C1 segment of cervical spinal cord (tissue), 14 donors: ENCODE data around the gene SPOCK1.
A peak's percentile ranks its signal among the peaks of the same experiment; 100 is the strongest.

Source experiments
- DNase-seq, 14 donors: peaks; one replicate each; lab custom pipeline; 2025; lab: John Stamatoyannopoulos, UW

SPOCK1 gene

DNA sequence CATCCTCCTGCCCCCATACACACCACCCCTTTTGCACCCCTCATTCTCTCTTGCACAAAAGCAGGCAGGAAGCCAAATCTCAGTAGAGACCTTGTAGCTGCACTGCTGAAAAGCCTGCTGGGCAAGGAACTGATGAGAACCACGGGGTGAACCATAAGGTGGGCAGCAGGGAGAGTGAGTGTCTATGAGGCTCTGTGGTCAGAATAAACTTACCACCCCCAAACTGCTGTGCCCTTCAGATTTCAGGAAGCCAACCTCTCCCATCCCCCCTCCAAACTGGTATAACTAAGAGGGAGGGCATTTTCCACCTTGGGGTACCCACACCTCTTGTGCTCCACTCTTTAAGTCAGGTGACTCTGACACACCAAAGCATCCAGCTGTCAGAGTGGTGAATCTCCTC, 471.4 kb downstream of the SPOCK1 start:
- DNase-seq: no peak

DNA sequence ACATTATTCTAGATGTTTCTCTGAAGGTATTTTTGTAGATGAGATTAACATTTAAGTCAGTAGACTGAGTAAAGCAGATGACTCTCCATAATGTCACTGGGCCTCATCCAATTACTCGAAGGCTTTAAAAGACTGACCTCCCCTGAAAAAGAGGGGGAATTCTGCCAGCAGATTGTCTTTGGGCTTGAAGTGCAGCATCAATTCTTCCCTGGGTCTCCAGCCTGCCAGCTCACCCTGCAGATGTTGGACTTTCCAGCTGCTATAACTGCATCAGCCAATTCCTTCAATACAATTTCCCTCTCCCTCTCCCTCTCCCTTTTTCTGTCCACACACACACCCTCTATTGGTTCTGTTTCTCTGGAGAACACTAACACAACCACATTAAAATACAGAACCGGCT, 472.8 kb downstream of the SPOCK1 start:
- no peak for DNase-seq

DNA sequence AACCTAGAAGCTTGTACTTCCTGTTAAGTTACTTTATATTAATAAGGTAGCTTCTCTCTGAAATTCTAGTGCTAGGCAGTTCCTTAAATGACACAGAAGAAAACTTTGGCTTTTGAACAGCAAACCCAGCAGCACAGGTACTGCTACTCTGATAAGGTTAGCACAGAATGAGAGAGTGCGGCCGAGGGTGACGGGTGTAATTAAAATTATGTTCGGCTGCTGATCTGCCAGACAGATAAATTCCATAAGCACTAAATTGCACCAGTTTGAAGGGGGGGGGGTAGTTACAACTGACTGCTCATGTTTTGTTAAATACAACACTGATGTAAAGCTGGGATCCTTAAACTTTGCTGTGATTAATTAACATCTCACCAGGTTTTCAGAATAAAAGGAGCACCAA, 475.1 kb downstream of the SPOCK1 start:
- no peak for DNase-seq

DNA sequence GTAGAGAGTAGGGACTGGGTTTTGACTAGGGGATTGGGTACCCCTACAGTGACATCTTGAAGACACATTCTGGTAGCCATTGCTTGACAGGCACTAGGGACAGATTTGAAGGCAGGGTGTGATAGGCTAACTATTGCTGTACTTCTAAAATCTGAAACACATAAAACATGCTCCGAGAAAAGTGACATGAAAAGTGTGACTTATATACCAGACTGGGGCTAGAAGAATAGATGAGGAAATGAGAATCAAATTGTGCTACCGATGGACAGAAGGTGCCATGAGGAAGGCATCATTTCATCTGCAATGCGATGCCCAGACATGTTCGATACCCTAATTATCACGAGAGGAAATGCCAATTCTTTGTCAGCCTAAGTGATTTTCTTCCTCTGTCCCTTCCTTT, 475.8 kb downstream of the SPOCK1 start:
- no peak for DNase-seq

DNA sequence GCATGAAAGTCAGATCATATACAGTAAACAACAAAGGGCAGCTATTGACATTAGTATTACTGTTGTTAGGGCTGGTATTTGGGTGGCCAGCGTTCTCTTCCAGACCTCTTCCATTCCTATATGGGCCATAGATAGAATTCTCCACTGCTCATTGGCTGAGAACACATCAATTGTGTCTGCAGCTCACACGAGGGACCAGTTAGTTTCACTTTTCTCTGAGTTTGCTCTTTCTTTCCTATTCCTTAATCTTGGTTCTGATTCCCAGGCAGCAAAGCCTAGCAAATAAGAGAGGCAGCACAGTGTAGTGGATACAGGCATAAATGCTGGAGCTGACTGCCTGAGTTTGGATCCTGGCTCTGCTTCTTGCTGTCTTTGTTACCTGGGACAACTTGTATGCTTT, 476.4 kb downstream of the SPOCK1 start:
- no peak for DNase-seq

DNA sequence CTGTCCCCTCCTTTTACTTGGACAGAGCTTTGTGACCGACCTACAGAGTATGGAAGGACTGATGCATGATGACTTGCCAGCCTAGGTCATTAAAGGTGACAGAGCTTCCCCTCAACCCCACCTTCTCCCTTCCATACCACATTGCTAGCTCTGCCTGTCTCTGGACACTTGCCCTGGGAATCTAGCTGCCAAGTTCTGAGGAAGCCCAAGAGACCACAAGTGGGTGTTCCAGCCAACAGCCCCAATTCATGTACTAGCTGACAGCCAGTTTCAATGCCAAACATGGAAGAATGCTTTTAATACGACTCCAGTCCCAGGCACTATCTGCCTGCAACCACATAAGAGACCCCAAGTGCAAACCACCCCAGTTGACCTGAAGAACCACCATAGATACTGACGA, 477.1 kb downstream of the SPOCK1 start:
- peak in 2 of 14 donors; percentile 18 to 61 for DNase-seq

DNA sequence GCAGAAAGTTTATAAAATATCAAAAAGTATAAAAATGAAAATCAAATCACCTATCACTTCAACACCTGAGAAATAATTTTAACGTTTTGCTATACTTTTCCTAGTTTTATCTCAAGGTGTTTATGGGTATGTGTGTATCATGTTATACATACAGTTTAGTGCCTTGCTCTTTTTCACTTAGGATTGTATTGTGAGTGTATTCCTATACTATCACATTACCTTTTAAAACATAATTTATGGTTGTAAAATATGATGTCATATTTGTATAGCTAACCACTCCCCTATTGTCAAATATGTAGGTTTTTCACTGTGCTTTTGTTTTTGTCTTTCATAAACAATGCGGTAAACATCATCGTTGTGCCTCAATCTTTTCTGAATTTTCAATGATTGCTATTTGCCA, 479.9 kb downstream of the SPOCK1 start:
- DNase-seq: no peak

DNA sequence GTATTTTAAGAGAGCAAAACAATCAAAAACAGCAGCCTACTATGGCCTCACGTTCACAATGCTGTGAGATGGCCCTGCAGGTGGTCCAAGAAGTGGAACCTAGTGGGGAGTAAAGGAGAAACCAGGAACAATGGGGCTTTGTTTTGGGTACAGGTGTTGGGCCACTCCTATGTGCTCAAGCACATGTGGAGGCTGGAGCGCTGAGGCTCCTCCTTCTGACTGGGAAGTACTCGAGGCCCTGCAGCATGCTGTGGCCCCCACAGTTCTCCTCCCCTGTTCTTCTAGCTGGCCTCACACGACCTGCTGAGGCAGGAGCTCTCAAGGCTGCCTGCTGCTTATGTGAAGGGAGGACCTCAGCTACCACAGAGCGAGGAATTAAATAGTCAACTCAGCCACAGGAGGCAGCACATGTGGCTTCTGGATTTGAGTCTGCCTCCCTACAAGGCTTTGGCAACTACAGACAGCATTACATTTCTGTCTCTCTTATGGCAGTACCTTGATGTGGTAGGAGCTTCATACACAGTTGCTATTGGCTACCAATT, 482.3 kb downstream of the SPOCK1 start:
- DNase-seq: no peak

DNA sequence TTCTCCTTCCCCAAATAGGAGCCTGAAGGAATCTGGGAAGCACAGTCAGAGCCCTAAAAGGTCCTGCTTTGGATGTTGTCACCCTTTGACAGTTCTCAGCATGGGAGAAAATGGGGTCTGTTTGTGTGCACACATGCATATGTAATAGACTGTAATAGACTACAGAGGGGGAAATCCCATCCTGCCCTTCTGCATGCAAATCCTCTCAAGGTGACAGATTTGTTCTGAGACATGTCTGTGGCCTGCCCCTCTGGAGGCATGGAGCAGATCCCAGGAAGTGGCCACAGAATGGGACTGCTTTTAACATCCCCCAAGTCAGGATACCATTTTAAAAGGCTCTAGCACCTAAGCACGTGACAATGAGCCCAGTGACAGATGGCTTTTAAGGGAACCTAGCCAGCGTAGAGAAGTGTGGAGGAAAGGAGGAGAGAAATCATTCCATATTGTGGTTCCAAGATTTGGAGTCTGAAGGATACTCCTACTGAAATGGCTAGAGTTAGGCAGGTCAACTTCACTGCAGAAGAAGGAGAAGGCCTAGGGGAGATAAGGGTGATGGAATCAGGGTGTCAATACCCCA, 483.5 kb downstream of the SPOCK1 start:
- DNase-seq: peak in 1 of 14 donors; percentile 21

DNA sequence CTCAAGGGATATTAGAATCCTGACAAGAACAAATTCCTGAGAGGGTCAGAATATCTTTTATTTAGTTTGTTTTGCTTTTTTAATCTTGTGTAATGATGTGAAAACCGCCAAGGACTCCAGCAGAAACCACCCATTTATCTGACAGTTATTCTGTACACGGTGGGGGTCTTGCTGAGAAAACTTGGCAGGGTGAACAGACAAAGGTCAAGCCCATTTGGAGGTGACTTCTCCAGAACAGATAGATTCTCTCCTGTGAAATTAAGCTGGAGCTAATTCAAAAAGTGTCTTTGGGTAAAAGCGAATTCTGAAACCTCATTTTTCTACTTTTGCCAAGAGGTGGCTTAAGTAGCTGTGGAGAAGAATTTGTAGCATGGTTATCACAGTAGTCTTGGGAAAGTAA, 484.4 kb downstream of the SPOCK1 start:
- no peak for DNase-seq

DNA sequence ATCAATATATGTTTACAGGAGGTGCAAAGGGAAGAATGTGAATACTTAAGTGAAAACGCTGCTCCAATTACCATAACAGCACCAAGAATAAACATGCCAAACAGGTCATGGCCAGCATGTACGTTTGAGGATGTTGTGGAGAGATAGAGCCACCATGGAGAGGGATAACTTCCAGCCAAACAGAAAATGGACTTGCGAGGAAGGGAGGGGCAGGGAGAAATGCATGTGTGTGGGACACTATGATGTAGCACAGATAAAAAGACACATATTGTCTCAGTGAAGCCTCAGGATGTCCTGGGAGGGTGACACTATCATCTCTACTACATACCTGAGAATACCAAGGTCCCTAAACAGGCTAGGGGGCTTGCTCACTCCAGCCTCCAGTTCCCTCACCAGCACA, 488.9 kb downstream of the SPOCK1 start:
- DNase-seq: no peak

DNA sequence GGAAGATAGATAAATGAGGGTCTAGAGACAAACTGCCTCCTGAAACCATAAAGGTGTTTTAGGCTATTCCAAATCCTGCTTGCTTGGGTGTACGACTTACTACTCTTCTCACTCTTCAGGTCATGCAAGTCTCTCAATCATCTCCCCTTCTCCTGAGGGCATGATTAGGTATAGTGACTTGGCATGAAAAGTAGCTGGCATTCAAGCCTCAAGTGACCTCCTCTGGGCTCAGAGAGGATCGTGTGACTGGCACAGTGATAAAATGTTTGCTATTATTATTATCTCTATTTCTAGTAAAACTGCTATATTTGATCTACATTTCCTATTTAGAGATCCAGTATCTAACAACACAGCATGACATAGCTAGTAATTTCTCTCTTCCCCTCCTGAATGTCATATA, 494.8 kb downstream of the SPOCK1 start:
- DNase-seq: no peak

DNA sequence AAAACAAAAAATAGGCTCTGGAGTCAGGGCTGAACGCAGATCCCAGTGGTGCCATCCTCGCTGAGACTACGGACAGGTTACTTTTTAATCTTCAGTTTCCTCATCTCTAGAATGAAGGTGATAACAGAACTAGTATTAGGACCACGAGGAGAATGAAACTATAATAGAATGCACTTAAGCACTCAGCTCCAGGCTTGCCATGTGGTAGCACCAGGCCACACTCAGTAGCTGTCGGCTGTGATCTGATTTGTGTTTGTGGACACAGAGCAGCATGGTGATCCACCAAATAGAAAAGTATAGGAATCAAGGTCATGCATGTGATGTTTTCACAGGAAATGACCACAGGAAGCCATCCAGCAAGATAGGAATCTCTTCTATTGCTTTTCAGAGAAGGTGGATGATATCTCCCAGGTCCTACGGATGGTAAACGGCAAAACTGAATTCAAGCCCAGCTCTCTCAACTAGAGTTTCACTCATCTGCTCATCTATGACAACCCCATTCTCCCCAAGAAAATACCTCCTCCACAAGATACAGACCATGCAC, 498.0 kb downstream of the SPOCK1 start:
- DNase-seq: no peak

DNA sequence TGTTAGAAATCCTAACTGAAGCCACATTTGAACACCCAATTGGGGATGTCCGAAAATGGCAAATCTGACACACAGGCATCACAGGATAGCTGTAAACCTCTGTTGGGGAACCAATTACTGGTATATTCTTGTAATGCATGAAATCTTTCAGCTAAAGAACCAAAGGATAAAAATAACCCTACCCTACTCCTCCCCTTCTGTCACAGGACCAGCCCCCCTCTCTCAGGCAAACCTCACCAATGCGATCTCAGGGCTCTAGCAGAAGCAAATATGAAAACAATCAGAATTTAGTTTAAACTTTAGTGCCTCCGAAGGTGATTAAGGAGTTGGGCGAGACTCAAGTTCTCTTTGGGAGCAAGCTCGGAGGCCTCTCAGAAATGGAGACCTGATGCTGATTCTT, 499.3 kb downstream of the SPOCK1 start:
- no peak for DNase-seq

DNA sequence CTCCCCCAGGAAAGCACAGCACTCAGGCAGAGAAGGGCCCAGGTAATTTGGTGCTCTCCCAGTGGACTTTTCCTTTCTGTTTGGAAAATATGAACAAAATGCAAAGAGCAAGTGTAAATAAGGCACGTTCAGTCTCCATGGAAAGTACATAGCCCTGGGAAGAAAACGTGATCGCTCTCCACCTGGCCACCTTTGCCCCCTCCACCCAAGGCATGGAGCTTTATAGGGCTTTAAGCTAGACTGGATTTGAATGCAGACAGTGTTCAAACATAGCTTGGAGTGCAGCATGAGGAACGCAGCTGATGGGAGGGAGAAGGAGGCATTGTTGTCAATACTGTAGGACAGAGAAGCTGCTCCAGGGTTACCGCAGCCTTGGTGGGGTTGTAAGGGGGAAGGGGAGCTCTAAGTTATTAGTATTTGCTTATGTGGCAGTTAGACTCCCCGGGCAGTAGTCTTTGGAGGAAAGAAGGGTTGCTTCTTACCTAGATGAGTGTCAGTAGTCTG, 500.2 kb downstream of the SPOCK1 start:
- no peak for DNase-seq

DNA sequence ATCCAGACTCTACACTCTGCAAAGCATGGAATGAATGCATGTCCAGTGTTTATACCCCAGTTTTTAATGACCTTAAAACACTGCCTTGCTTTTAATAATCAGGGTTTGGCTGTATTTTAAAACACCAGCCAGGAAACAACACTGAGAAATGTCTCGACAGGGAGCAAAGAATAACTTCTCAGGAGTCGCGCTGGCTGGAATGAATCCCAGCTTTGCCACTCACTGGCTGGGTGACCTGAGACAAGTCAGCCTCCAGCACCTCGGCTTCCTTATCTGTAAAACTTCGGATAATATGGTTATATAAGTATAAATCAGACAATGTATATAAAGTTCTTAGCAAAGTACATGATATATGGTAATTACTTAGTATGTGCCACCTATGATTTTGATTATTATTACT, 505.0 kb downstream of the SPOCK1 start:
- DNase-seq: no peak

DNA sequence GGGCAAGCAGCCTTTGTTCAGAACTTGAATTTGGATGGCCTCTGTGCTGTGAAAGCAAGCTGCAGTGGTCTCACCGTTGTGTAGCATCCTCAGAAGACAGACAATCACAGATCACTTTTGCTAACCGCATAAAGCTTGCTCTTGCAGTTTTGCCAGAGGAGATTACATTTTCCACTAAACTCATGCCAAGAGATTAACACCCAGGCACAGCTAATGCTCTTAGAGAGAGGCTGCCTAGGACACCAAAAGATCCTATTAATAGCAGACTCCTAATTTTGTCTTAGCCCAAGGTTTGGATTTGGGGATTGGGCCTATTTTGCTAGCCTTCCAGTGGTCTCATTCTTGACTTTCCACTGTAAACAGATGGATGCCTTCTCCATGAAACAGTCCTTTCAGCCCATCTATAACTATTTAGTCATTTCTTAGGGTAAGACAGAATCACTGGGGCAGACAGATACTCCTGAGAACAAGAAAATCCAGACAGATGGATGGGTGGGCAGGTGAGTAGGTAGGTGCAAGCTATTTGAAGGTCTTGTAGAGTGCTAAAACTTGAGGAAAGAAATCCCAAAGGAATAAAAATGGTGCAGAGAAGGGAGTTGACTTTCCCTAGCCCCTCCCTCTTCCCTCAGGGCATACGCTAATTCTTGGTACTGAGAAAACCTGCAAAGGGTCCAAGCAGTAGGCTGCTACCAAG, 506.2 kb downstream of the SPOCK1 start:
- peak in 1 of 14 donors; percentile 63 for DNase-seq

DNA sequence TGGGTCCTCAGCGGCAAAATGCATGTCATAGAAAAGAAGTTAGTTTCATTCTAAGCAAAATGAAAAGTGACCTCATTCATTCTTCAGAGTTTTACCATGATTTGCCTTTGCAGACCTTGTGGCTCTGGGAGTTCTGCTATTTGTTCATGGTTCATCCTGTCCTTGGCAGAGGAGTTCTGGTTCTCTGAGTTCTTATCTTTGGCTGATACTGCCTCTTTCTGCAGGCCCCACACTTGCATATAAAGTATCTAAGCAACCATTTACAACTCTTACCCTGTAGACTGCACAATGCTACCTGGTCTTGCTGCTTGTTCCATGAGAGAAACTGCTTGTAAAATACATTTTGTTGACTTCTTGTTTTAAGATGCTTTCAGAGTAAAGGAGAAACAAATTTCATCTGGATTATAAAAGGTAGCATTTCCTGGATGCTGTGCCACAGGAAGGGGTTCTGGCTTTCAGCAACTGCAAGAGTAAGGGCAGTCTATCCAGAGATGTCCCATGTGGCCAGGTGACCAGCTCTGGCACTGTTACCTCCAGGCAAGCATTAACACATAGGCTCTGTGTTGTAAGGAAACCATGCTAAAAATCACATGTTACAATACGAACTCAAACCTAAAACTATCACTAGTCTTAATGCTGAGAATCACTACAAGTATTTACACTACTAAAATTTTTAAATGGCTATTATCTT, 513.2 kb downstream of the SPOCK1 start:
- DNase-seq: no peak

DNA sequence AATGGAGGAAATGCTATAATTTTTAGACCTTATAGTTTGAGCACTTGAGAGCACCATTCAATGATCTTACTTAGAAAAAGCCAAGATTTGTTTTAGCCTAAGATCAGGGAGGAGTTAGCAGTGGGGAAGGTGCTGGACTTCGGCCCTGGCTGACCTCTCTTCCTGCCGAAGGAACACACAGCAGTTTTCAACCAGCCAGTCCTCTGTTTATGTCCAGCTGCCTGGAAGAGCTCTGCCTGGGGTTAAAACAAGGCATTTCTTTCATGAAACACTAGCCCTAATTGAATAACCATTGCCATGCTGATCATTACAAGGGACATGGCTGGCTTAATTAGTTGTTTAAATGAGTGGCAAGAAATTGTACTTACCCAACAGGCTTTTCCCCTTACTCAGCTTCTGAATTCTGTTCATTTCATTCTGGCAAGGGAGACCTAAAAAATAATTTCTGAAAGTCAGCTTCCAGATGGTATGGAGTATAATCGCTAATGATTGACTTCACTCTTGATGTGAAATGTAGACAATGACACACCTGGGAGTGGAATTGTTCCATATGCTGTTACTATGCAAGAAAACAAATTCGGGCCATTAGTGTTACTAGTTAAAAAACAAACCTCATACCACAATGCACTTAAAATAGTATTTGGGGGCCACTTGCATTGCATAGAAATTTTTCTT, 514.2 kb downstream of the SPOCK1 start:
- peak in 3 of 14 donors; percentile 1 to 27 (median 8) for DNase-seq

DNA sequence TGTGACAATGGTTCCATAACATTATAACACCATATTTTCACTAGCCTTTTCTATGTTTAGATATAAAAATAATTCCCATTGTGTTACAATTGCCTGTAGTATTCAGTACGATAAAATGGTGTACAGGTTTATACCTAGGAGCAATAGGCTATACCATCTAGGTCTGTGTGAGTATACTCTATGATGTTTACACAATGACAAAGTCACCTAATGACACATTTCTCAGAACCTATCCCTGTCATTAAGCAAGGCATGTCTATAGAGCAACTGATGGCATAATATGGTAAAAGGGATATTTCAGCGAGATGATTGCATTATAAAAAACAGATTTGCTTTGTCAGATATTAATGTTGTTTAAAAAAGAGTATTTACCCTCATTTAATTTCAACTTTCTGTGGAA, 517.2 kb downstream of the SPOCK1 start:
- DNase-seq: no peak

DNA sequence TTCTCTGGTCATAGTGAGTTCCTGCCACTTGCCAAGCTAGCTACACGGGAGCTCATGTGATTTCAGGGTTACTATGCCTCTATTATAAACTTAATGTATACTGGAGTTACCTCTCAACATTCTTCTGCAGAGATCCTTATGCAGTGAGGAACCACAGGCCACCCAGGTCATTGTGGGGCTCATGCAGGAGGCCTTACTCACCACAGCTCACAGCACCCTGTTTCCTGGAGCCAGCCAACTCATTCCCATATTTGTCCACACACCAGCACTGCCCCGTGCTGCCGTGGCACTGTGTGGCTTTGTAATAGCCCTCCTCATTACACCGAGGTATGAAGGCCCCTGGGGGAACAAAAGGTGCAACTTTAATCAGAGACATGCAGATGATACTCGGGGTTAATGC, 520.0 kb downstream of the SPOCK1 start:
- no peak for DNase-seq

DNA sequence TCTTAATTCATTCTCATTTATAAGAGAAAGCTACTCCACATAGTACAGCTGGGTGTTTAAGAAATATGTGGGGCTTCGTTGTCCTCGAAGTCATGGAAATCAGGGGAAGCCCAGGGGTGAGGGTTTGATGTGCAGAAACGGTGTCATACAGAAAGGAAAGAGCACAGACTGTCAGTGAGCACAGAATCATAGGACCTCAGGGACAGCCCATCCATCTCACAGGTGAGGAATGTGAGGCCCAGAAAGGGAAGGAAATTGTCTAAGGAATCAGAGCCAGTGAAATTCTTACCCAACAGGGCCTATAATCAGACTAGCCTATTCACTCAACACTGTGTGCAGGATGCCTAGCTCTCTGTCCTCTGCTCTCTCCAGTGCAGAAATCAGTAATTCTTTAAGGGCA, 535.6 kb downstream of the SPOCK1 start:
- DNase-seq: no peak
